Left ventricle myocardium inferior (tissue), 1 donor: Measurements from ENCODE around the gene C8G. TPM values are rescaled to one million over a fixed set of nuclear protein-coding genes. Genes with fewer than 3 reads are reported as not detected.

Experiments
- DNase-seq: peaks from one replicate; pipeline ENCODE4 v3.0.0-alpha.2; 2020
- H3K27ac ChIP-seq: fragments of 200-600 bp; replicated peaks from 2 replicates; pipeline ENCODE4 v1.8.0; 2021
- H3K27me3 ChIP-seq: fragments of 200-600 bp; 2 replicates; pipeline ENCODE4 v1.8.0; 2021; ENCODE audit warnings: low read depth
- H3K36me3 ChIP-seq: fragments of 200-600 bp; 2 replicates; pipeline ENCODE4 v1.8.0; 2021
- H3K4me1 ChIP-seq: fragments of 200-600 bp; 2 replicates; pipeline ENCODE4 v1.8.0; 2021
- H3K4me3 ChIP-seq: fragments of 200-600 bp; 2 replicates; pipeline ENCODE4 v1.8.0; 2021; ENCODE audit warnings: mild to moderate bottlenecking, moderate library complexity
- H3K9me3 ChIP-seq: fragments of 200-600 bp; replicated peaks from 2 replicates; pipeline ENCODE4 v1.8.0; 2021
- intact Hi-C: fragments of 100-400 bp; cut with micrococcal nuclease; formaldehyde crosslinking; loops from one replicate; pipeline ENCODE4 v1.11.0; 2022
- total RNA-seq: library from RNA; stranded (reverse); fragmentation: NEBNext Ultra II Directional; extraction: Animal tissue kit (Norgen Biotek cat#: 25700); gene quantifications from one replicate; pipeline ENCODE4 v1.2.1, GENCODE V29; 2021
- TF ChIP-seq, protein P1 (sequence below): fragments of 200-600 bp; IDR thresholded peaks from 2 replicates; pipeline ENCODE4 v1.8.0; 2021; ENCODE audit warnings: antibody characterized with exemption, mild to moderate bottlenecking, borderline replicate concordance
- donor health status: DM: no; HTN: yes; CAD: no; lungs with severe emphysema.

Gene C8G
- total RNA-seq, 1 donor from 2014 or later: 3.6 TPM

DNA sequence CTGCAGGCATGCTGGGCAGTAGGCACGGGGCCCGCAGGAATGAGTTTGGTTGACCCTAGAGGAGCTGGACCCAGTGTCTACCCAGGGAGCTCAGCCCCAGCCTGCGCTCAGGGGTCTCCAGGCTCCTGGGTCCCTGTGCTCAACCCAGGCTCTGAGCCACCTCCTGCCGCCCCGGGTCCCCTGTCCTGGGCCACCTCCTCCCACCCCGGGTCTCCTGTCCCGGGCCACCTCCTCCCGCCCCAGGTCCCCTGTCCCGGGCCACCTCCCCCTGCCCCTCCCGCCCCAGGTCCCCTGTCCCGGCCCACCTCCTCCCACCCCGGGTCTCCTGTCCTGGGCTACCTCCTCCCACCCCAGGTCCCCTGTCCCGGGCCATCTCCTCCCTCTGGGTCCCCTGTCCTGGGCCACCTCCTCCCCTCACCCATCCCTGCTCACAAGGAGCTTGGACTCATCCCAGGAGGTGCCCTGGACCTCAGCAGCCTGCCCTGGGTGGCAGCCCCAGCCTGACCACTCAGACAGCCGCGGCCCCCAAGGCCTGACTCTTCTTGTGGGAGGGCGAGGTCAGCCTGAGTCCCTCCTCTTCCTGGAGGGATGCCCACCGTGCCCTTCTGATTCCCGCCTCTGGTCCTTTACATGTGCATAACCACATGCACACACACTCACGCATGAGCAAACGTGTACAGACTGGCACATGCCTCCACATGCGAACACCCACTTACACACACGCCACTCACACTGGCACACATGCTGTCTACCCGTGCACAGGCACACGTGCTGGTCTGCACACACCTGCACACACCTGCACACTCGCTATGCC, 9.4 kb downstream of the C8G start:
- TF ChIP-seq, protein P1, sequence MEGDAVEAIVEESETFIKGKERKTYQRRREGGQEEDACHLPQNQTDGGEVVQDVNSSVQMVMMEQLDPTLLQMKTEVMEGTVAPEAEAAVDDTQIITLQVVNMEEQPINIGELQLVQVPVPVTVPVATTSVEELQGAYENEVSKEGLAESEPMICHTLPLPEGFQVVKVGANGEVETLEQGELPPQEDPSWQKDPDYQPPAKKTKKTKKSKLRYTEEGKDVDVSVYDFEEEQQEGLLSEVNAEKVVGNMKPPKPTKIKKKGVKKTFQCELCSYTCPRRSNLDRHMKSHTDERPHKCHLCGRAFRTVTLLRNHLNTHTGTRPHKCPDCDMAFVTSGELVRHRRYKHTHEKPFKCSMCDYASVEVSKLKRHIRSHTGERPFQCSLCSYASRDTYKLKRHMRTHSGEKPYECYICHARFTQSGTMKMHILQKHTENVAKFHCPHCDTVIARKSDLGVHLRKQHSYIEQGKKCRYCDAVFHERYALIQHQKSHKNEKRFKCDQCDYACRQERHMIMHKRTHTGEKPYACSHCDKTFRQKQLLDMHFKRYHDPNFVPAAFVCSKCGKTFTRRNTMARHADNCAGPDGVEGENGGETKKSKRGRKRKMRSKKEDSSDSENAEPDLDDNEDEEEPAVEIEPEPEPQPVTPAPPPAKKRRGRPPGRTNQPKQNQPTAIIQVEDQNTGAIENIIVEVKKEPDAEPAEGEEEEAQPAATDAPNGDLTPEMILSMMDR: no peak
- Histone ChIP-seq H3K36me3 (no peaks in the 10 kb centered on the region), H3K27ac (no peak overlapping the region), H3K27me3 (no peaks in the 10 kb centered on the region), H3K4me3 (no peak overlapping the region), H3K9me3 (no peaks in the 10 kb centered on the region), H3K4me1 (peaks cover 31% of the 10 kb centered on the region)
- intact Hi-C loops: no loop called here
- no peak for DNase-seq

DNA sequence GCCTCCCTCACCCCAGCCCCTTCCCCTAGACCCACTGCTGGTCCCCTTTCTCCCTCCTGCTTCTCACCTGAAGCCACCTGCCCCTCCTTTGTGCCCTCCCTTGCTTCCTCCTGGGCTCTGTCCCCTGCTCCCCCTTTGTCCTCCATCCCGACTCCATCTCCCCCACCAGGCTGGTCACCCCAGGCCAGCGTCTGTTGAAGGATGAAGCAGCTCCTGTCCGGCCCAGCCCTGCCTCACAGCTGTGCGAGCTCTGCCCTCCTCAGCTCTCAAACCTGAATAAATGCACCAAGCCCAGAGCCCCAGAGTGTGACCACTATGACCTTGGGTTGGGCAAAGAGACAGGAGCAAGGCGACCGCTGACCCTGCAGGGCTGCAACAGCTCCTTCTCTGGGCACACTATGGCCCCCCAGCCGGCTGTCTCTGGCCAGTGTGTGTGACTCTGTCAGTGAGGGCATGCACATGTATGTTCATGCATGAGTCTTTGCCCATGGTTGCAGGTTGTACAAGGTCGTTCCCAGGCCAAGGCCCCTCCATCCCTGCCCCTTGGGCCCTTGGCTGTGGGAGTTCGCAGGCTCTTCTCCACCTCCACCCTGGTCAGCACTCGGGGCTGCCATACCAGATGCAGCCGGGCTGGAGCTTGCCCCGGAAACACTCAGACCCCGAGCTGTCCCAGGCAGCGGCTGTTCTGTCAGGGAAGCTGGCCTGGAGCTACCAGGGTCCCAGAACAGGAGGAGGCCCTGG, 10.3 kb downstream of the C8G start:
- TF ChIP-seq, protein P1: no peak
- Histone ChIP-seq H3K27me3 (no peaks in the 10 kb centered on the region), H3K27ac (no peak overlapping the region), H3K4me1 (peaks cover 24% of the 10 kb centered on the region), H3K9me3 (no peaks in the 10 kb centered on the region), H3K4me3 (no peak overlapping the region), H3K36me3 (no peaks in the 10 kb centered on the region)
- intact Hi-C loops: no loop called here
- no peak for DNase-seq

DNA sequence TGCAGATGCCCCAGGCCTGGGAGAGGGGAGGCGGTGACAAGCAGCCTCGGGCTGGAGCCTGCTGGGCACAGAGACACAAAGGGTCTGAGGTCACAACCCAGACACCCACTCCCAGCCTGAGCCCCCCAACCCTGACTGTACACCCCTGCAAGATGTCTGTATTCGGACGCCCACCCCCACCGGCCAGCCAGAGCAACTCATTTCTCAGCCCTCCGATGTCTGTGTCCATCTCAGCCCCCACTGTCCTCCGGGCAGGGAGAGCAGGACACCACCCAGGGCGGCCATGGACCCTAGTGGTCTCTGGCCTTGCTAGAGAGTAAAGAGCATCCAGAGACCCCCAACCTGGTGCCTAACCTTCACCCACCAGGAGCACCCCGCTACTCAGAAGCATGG, 10.9 kb downstream of the C8G start:
- no peaks in the 10 kb centered on the region for H3K9me3 ChIP-seq
- H3K27me3 ChIP-seq: no peaks in the 10 kb centered on the region
- H3K4me1 ChIP-seq: peaks cover 21% of the 10 kb centered on the region
- H3K27ac ChIP-seq: no peak overlapping the region
- intact Hi-C loops: no loop called here
- no peak for DNase-seq
- H3K36me3 ChIP-seq: no peaks in the 10 kb centered on the region
- H3K4me3 ChIP-seq: no peak overlapping the region
- TF ChIP-seq, protein P1: no peak

DNA sequence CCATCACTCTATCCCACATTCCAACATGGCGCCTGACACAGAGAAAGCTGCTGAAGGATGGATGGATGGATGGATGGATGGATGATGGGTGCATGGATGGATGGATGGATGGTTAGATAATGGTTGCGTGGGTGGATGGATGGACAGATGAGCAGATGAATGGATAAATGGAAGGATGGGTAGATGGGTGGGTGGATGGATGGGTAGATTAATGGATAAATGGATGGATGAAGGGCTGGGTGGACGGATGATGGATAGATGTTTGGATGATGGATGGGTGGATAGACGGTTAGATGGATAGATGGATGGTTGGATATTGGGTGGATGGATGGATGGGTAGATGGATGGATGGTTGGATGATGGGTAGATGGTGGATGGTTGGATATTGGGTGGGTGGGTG, 11.6 kb downstream of the C8G start:
- DNase-seq: no peak
- TF ChIP-seq, protein P1: no peak
- H3K27me3 ChIP-seq: no peaks in the 10 kb centered on the region
- H3K36me3 ChIP-seq: no peaks in the 10 kb centered on the region
- intact Hi-C loops: no loop called here
- no peak overlapping the region for H3K4me3 ChIP-seq
- H3K4me1 ChIP-seq: peaks cover 21% of the 10 kb centered on the region
- no peaks in the 10 kb centered on the region for H3K9me3 ChIP-seq
- no peak overlapping the region for H3K27ac ChIP-seq

DNA sequence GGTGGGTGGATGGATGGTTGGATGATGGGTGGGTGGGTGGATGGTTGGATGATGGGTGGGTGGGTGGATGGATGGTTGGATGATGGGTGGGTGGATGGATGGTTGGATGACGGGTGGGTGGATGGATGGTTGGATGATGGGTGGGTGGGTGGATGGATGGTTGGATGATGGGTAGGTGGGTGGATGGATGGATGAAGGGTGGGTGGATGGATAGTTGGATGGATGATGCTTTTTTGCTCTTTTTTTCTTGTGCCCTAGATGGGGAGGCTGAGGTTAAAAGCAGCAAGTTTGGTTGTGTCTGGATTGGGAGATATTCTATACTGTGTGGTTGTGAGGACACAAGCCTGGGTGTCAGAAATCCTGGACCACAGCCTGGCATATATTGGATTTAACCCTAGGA, 12.4 kb downstream of the C8G start:
- TF ChIP-seq, protein P1: no peak
- Histone ChIP-seq H3K27ac (no peak overlapping the region), H3K36me3 (no peaks in the 10 kb centered on the region), H3K27me3 (no peaks in the 10 kb centered on the region), H3K9me3 (no peaks in the 10 kb centered on the region), H3K4me1 (peaks cover 21% of the 10 kb centered on the region), H3K4me3 (no peak overlapping the region)
- intact Hi-C loops: no loop called here
- DNase-seq: no peak
